Stomach (tissue), 9 donors: Measurements from ENCODE around the gene CDC20B. TPM values are rescaled to one million over a fixed set of nuclear protein-coding genes. Genes with fewer than 3 reads are reported as not detected.
"Not testable (repeated sequence)": the region's sequence is repeated elsewhere in the genome, so short reads cannot be mapped to it uniquely, and the experiment has no call there.

Experiments
- DNase-seq, 2 donors: peaks; one replicate each; pipeline versions ENCODE4 v3.0.0 to v3.0.0-alpha.2; 2013 to 2019
- H3K27ac ChIP-seq, 5 donors: fragments of 200-600 bp in 4 of 5; sonication (generic) in 4 of 5; one replicate each; pipeline ENCODE4 v1.5.1; 2013 to 2019; ENCODE audit warnings: mild to moderate bottlenecking in 1 of 5, moderate library complexity in 1 of 5
- H3K27me3 ChIP-seq, 3 donors: fragments of 200-600 bp; sonication (generic); one replicate each; pipeline ENCODE4 v1.5.1; 2017 to 2019; ENCODE audit warnings: mixed run types in 1 of 3
- H3K36me3 ChIP-seq, 4 donors: fragments of 200-600 bp; sonication (generic); 1 replicate in 3 of 4; 2 replicates in 1 of 4; pipeline ENCODE4 v1.5.1; 2016 to 2019
- H3K4me1 ChIP-seq, 4 donors: fragments of 200-600 bp; sonication (generic); one replicate each; pipeline ENCODE4 v1.5.1; 2016 to 2019
- H3K4me3 ChIP-seq, 4 donors: fragments of 200-600 bp; sonication (generic) in 3 of 4; one replicate each; pipeline ENCODE4 v1.5.1; 2016 to 2019; ENCODE audit warnings: mild to moderate bottlenecking in 1 of 4
- H3K9me3 ChIP-seq, 4 donors: fragments of 200-600 bp; sonication (generic); one replicate each; pipeline ENCODE4 v1.5.1; 2016 to 2019
- CTCF ChIP-seq, 7 experiments: fragments of 450-650 bp in 4 of 7; fragments of 200-600 bp in 3 of 7; sonication (generic) in 3 of 7; IDR thresholded peaks; one replicate each; pipeline ENCODE4 v1.5.1; 2016 to 2019; ENCODE audit warnings: antibody characterized with exemption in 7 of 7, control low read depth in 2 of 7, mild to moderate bottlenecking in 1 of 7
- EP300 ChIP-seq: sonication (generic); formaldehyde crosslinking; IDR thresholded peaks from one replicate; pipeline ENCODE4 v1.6.1; 2017; ENCODE audit warnings: antibody characterized with exemption
- POLR2A ChIP-seq, 4 donors: fragments of 450-650 bp; IDR thresholded peaks; one replicate each; pipeline ENCODE4 v1.6.1; 2016; ENCODE audit warnings: antibody characterized with exemption in 4 of 4, control low read depth in 2 of 4, mild to moderate bottlenecking in 1 of 4, moderate library complexity in 1 of 4
- POLR2AphosphoS5 ChIP-seq, 3 donors: sonication (generic); formaldehyde crosslinking; IDR thresholded peaks; one replicate each; pipeline ENCODE4 v1.6.1; 2016; ENCODE audit warnings: antibody characterized with exemption in 3 of 3
- WGBS, 5 donors: extraction: QIAGEN DNeasy Blood & Tissue Kit in 3 of 5; methylation state at CpG; one replicate each; pipeline versions ENCODE4 v1.1.5 to v1.1.7; 2013 to 2018; 5-methylcytosine and 5-hydroxymethylcytosine counted together
- intact Hi-C: fragments of 100-400 bp; cut with DNase I; formaldehyde crosslinking; loops from one replicate; pipeline ENCODE4 v1.15.1; 2023; ENCODE audit warnings: low total_unique reads
- polyA plus RNA-seq, 3 donors: library from polyadenylated mRNA; stranded (reverse); fragments of 200-250 nt; gene quantifications; one replicate each; pipeline ENCODE4 v1.2.3, GENCODE V29; 2013
- total RNA-seq, 5 donors: library from RNA; depleted of rRNA; stranded (reverse); fragments of >200 nt; gene quantifications; one replicate each; pipeline versions ENCODE4 v1.1.0 to v1.2.3, GENCODE V29; 2014 to 2016
- donor health status: healthy with polysubstance abuse.
- donor health status: Bipolar disorder and iron deficiency.
- donor health status: healthy.

CDC20B gene
- total and polyA plus RNA-seq, 8 donors = not detected

- Histone ChIP-seq H3K27me3 (no peaks in the 10 kb centered on the region), H3K9me3 (peaks cover 0 to 9% (median 2%) of the 10 kb centered on the region in 4 donors), H3K4me1 (no peaks in the 10 kb centered on the region), H3K27ac (no peak overlapping the region), H3K4me3 (peak overlapping the region in 1 of 4 donors; percentile 0), H3K36me3 (no peaks in the 10 kb centered on the region)
- TF ChIP-seq POLR2AphosphoS5 (IDR thresholded peaks at IDR 0.05) = no peak
- no peak for TF ChIP-seq POLR2A (IDR thresholded peaks at IDR 0.05)
- TF ChIP-seq EP300 = no peak
- TF ChIP-seq CTCF (IDR thresholded peaks at IDR 0.05) = no peak
- intact Hi-C loops = no loop called here
- 73 to 91% (median 82%) methylated on average over 5 of the region's 5 CpGs for WGBS, 5 donors
- DNase-seq = no peak
These were observed 67.9 kb downstream of the CDC20B start for GRCh38 chr5:55104946-55105701.

GRCh38 chr5:55104036-55104772 lies 68.8 kb downstream of the CDC20B start:
- intact Hi-C loops = no loop called here
- Histone ChIP-seq H3K4me1 (no peaks in the 10 kb centered on the region), H3K9me3 (peaks cover 0 to 9% (median 2%) of the 10 kb centered on the region in 4 donors), H3K27me3 (no peaks in the 10 kb centered on the region), H3K36me3 (no peaks in the 10 kb centered on the region), H3K4me3 (peak overlapping the region in 1 of 4 donors; percentile 0), H3K27ac (no peak overlapping the region)
- no peak for DNase-seq
- WGBS, 5 donors = 78 to 90% (median 85%) methylated on average over 2 of the region's 2 CpGs
- no peak for TF ChIP-seq EP300
- TF ChIP-seq CTCF (IDR thresholded peaks at IDR 0.05) = no peak
- no peak for TF ChIP-seq POLR2A (IDR thresholded peaks at IDR 0.05)
- TF ChIP-seq POLR2AphosphoS5 (IDR thresholded peaks at IDR 0.05) = no peak

- TF ChIP-seq POLR2A (IDR thresholded peaks at IDR 0.05) (no peak), CTCF (IDR thresholded peaks at IDR 0.05) (no peak), POLR2AphosphoS5 (IDR thresholded peaks at IDR 0.05) (no peak), EP300 (no peak)
- intact Hi-C loops = no loop called here
- Histone ChIP-seq H3K27ac (peak within 1 kb of the TSS in 1 of 5 donors; percentile 17), H3K36me3 (no peaks in the 10 kb centered on the region), H3K27me3 (no peaks in the 10 kb centered on the region), H3K9me3 (peaks cover 0 to 9% (median 2%) of the 10 kb centered on the region in 4 donors), H3K4me3 (no peak within 1 kb of the TSS), H3K4me1 (no peaks in the 10 kb centered on the region)
- DNase-seq = peak in 1 of 2 donors; percentile 31
- WGBS, 5 donors = 49 to 59% (median 54%) methylated on average over 3 of the region's 3 CpGs
These were observed 70.6 kb downstream of the CDC20B start, which contains the start of gene GZMA for GRCh38 chr5:55102348-55102747. TSS of gene GZMA (plus strand) at chr5:55102646. CDS start at chr5:55102683, 37 bp downstream.

GRCh38 chr5:55101556-55102276 lies 71.3 kb downstream of the CDC20B start:
- DNase-seq = peak in 1 of 2 donors; percentile 34
- no peak for TF ChIP-seq POLR2AphosphoS5 (IDR thresholded peaks at IDR 0.05)
- no peak for TF ChIP-seq EP300
- no peak for TF ChIP-seq POLR2A (IDR thresholded peaks at IDR 0.05)
- no peak for TF ChIP-seq CTCF (IDR thresholded peaks at IDR 0.05)
- H3K4me3 ChIP-seq = no peak overlapping the region

GRCh38 chr5:55101148-55101547 lies 71.8 kb downstream of the CDC20B start:
- H3K27me3 ChIP-seq, DNase-seq, H3K4me1 ChIP-seq, H3K9me3 ChIP-seq, intact Hi-C loops, H3K36me3 ChIP-seq, H3K27ac ChIP-seq, H3K4me3 ChIP-seq: not testable (repeated sequence)

More at GRCh38 chr5:55101556-55102276, 71.3 kb downstream of the CDC20B start:
- 42 to 63% (median 51%) methylated on average over 5 of the region's 5 CpGs for WGBS, 5 donors
- H3K27ac ChIP-seq = peak overlapping the region in 1 of 5 donors; percentile 17
- peaks cover 0 to 9% (median 2%) of the 10 kb centered on the region in 4 donors for H3K9me3 ChIP-seq
- H3K27me3 ChIP-seq = no peaks in the 10 kb centered on the region
- H3K36me3 ChIP-seq = no peaks in the 10 kb centered on the region
- no peaks in the 10 kb centered on the region for H3K4me1 ChIP-seq
- intact Hi-C loops = no loop called here
